KOPT-K1 (cell line): ENCODE data around the gene RSBN1L.
"Not testable (repeated sequence)": the region's sequence is repeated elsewhere in the genome, so short reads cannot be mapped to it uniquely, and the experiment has no call there.

Source experiments
- H3K27ac ChIP-seq: fragments of 200-600 bp; sonication (generic); 2 replicates; pipeline ENCODE4 v1.5.1; 2016; ENCODE audit warnings: antibody characterized with exemption, mild to moderate bottlenecking, low read depth, low read length; ENCODE audit not compliant: poor library complexity, severe bottlenecking
- H3K36me3 ChIP-seq: fragments of 200-600 bp; sonication (generic); 2 replicates; pipeline ENCODE4 v1.5.1; 2017; ENCODE audit warnings: antibody characterized with exemption, mild to moderate bottlenecking, low read length, moderate library complexity; ENCODE audit not compliant: insufficient read depth
- H3K9me3 ChIP-seq: fragments of 200-600 bp; sonication (generic); 2 replicates; pipeline ENCODE4 v1.5.1; 2017; ENCODE audit warnings: antibody characterized with exemption, low read length, mild to moderate bottlenecking; ENCODE audit not compliant: insufficient read depth, poor library complexity, severe bottlenecking

RSBN1L gene

DNA sequence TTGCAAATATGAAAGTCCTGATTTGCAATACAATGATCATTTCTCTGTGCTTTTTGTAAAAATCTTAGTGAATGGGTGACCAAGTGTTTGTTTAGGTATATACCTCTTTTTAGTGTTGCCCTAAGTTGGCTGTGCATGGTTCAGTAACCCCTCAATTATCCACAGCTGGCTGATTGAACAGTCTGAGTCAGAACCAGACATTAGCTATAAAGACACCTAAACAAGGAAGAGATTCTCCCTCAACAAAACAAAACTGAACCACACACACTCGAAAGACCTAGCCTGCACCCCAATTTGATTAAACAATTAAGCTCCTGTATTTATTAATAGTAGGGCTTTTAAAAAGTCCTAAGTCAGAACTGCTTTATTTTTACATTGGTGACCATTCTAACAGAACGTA, 2.8 kb downstream of the RSBN1L start:
- no peak overlapping the region for H3K27ac ChIP-seq

DNA sequence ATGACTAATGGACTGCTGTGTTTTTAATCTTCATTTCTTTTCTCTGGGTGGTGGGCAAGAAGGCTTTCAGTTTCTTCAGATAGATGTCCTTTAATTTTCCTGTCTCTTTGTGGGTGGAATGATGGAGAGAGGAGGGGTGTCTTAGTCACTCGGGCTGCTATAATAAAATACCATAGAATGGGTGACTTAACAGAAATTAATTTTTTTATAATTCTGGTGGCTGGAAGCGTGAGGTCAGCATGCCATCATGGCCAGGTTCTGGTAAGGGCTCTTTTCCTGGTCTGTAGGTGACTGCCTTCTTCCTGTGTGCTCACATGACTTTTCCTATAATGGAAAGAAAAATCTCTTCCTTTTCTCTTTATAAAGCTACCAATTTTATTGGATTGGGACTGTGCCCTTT, 6.3 kb downstream of the RSBN1L start:
- no peak overlapping the region for H3K27ac ChIP-seq
- peaks cover 41% of the 10 kb centered on the region for H3K36me3 ChIP-seq
- no peaks in the 10 kb centered on the region for H3K9me3 ChIP-seq

More for the DNA sequence above, 2.8 kb downstream of the RSBN1L start:
- Histone ChIP-seq H3K36me3 (peaks cover 20% of the 10 kb centered on the region), H3K9me3 (no peaks in the 10 kb centered on the region)

DNA sequence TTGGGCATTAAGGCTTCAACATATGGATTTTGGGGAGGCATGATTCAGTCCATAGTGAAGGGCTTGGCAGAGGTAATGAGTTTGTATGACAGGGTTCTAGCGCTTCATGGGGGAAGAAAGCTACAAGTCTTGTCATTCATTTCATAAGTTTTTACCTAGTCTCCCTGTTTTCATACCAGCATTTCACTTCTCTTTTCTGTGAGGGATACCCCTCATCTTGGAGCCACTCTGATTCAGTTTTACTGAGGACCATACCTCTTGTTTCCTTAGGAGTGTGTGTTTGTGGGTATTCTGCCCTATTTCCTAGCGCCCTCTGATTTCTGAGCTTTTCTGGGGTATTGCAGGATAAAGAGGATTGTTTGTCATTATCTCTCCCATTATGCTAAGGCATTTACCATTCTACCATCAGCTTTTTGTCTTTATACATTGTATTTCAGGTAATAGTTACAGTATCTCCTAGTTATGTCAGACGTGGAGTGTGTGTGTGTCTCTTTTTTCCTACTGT, 6.8 kb downstream of the RSBN1L start:
- no peaks in the 10 kb centered on the region for H3K9me3 ChIP-seq
- H3K36me3 ChIP-seq = peaks cover 46% of the 10 kb centered on the region
- no peak overlapping the region for H3K27ac ChIP-seq

DNA sequence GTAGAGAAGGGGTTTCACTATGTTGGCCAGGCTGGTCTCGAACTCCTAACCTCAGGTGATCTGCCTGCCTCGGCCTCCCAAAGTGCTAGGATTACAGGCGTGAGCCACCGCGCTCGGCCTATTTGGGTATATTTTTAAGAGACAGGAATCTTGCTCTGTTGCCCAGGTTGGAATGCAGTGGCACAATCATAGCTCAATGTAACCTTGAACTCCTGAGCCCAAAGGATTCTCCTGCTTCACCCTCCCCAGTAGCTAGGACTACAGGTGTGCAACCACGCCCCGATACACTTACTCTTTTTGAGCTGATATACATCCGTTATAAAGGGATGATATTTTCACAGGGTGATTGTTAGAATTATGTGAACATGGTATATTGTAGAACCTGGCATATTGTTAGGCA, 7.4 kb downstream of the RSBN1L start:
- H3K36me3 ChIP-seq = peaks cover 49% of the 10 kb centered on the region
- H3K27ac ChIP-seq, H3K9me3 ChIP-seq: not testable (repeated sequence)

DNA sequence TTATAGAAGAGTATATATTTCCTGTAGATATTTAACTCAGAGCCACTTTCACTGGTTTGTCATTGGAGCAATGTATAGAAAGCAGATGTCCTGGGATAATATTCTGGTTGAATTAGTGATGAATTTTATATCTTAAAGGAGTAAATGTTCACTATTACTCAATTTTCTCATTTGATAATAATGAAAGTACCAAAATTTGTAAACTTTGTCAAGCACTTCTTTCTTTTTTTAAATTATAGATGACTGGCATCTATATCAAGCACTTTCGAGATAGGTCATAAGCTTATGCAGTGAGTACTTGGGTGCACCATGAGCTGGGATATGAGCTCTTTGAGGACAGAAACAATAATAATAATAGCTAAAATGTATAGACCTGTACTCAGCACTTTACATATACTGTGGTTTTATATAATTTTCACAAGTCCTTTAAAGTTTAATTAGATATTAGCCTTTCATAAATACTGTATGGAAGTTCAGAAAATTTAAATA, 11.3 kb downstream of the RSBN1L start:
- no peaks in the 10 kb centered on the region for H3K9me3 ChIP-seq
- peaks cover 61% of the 10 kb centered on the region for H3K36me3 ChIP-seq

DNA sequence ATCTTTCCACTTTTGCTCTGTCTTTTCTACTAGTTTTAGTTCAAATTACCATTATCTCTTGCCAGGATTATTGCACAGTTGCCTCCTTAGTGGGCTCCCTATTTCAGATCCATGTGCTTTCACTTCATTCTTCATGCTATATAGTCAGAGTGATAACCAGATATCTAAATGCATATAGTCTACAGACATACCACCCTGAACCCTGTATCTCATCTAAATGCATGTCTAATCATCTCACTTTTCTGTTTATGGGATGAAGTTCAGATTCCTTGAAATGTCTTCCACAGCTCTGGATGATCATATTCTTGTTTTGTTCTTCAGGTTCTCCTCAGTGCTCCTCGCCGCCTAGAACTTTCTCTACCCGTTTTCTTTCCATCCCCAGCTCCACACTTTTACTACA, 13.8 kb downstream of the RSBN1L start:
- Histone ChIP-seq H3K27ac (no peak overlapping the region), H3K36me3 (peaks cover 66% of the 10 kb centered on the region), H3K9me3 (no peaks in the 10 kb centered on the region)

More for the DNA sequence above, 11.3 kb downstream of the RSBN1L start:
- no peak overlapping the region for H3K27ac ChIP-seq

DNA sequence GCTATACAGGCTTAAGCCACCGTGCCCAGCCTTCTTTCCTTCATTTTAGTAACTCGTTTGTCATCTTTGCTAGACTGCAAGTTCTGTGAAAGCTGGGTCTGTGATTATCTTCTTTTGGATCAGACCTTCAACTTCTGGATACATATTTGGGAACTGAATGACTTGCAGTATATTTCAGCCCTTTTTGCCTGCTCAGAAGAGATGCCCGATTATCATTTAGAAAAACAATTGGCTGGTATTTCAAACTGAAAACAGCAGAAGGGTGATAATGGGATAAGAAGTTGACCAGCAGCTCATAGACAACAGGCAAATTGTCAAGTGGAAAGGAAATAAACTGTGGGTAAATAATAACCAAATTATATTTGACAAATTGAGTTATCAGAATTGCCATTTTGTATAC, 14.6 kb downstream of the RSBN1L start:
- peaks cover 59% of the 10 kb centered on the region for H3K36me3 ChIP-seq
- H3K9me3 ChIP-seq = no peaks in the 10 kb centered on the region
- no peak overlapping the region for H3K27ac ChIP-seq

DNA sequence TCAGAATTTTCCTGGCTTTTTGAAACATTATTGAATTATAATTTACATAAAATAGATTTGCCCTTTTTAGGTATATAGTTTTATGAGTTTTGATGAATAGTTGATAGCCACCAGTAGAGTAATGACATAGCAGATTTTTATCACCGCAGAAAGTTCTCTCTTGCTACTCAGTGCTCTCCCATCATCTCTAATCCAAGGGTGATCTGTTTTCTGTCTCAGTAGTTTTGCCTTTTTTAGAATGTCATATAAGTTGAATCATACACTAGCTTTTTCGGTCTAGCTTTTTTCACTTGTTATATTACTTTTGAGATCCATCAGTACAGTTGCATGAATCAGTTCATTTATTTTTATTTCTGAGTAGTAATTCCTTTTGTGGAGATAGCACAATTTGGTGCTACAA, 17.9 kb downstream of the RSBN1L start:
- H3K9me3 ChIP-seq = no peaks in the 10 kb centered on the region
- no peak overlapping the region for H3K27ac ChIP-seq
- peaks cover 48% of the 10 kb centered on the region for H3K36me3 ChIP-seq

DNA sequence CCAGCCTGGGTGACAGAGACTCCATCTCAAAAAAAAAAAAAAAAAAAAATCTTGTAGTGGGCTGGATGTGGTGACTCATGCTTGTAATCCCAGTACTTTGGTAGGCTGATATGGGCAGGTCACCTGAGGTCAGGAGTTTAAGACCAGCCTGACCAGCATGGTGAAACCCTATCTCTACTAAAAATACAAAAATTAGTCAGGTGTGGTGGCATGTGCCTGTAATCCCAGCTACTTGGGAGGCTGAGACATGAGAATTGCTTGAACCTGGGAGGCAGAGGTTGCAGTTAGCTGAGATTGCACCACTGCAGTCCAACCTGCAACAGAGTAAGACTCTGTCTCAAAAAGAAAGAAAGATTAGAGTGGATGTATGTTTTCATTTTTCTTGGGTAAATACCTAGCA, 18.7 kb downstream of the RSBN1L start:
- not testable (repeated sequence) for H3K27ac ChIP-seq

DNA sequence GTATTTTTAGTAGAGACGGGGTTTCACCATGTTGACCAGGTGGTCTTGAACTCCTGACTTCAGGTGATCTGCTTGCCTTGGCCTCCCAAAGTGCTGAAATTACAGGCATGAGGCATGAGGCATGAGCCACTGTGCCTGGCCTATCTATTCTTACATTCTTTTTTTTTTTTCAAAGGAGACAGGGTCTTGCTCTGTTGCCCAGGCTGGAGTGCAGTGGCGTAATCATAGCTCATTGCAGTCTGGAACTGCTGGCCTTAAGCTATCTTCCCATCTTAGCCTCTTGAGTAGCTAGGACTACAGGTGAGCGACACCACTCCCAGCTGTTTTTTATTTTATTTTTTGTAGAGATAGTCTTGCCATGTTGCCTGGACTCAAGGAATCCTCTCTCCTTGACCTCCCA, 20.5 kb downstream of the RSBN1L start:
- Histone ChIP-seq H3K27ac (no peak overlapping the region), H3K9me3 (no peaks in the 10 kb centered on the region), H3K36me3 (peaks cover 22% of the 10 kb centered on the region; the same call in 1 of the 2 replicates)

More for the DNA sequence above, 18.7 kb downstream of the RSBN1L start:
- H3K36me3 ChIP-seq = peaks cover 41% of the 10 kb centered on the region
- H3K9me3 ChIP-seq = not testable (repeated sequence)

DNA sequence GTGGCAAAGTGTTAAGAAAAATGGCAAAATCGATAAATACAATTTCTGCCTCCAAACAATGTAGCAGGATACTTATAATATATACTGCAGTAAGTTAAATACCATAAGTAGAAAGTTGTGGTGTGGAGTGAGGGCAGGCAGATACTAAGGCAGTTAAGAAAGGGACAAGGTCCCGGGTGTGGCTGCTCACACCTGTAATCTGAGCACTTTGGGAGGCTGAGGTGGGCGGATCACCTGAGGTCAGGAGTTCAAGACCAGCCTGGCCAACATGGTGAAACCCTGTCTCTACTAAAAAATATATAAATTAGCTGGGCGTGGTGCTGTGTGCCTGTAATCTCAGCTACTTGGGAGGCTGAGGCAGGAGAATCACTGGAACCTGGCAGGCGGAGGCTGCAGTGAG, 21.3 kb downstream of the RSBN1L start:
- not testable (repeated sequence) for H3K27ac ChIP-seq, H3K9me3 ChIP-seq
- peaks cover 21% of the 10 kb centered on the region; the same call in 1 of the 2 replicates for H3K36me3 ChIP-seq

DNA sequence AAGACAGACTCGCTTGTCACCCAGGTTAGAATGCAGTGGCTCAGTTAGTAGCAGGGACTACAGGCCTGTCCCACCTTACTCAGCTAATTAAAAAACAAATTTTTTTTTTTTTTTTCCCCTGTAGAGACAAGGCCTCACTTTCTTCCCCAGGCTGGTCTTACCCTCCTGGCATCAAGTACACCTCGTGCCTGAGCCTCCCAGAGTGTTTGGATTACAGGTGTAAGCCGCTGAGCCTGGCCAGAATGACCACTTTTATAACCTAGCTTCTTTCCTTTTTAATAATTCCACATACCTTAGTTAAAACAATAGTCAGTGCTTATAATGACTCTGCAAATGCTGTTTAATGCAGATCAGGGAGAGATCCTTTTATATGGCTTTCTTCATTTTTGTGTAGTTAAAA, 31.3 kb downstream of the RSBN1L start:
- no peaks in the 10 kb centered on the region for H3K9me3 ChIP-seq
- no peak overlapping the region for H3K27ac ChIP-seq

DNA sequence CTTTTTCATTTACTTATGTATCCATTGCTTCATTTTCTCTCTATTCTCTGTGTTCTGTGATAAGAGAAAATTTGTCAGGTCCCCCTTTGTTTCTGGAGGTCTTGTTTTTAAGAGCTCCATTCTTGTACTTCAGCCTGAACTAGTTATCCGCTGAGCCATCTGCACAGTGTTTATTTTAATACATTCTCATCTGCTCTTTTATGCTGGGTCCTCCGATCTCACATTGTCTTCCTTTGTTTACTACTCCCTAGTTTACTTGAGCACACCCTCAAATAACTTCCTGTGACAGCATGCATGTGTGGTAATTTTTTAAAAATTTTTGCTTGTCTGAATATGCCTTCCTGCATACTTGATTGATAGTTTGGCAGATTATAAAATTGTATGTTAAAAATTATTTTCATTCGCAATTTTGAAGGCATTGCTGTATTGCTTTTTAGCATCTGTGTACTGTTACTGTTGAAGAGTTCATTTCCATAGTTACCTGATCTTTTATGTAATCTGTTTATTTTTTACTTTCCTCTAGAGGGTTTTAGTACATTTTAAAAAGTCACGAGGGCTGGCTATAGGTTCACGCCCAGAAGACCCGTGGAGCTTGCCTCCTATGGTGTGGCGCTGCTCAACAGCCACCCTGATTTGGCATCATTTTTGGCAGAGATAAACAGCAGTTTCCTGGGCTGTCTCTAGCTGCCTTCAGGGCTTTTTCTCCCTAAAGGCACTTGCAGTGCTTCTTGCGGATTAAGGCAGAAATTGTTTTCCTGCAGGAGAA, 31.9 kb downstream of the RSBN1L start:
- H3K36me3 ChIP-seq = no peaks in the 10 kb centered on the region; the same call in 1 of the 2 replicates
- H3K9me3 ChIP-seq = no peaks in the 10 kb centered on the region
- H3K27ac ChIP-seq = no peak overlapping the region

More for the DNA sequence above, 31.3 kb downstream of the RSBN1L start:
- no peaks in the 10 kb centered on the region; the same call in 1 of the 2 replicates for H3K36me3 ChIP-seq

DNA sequence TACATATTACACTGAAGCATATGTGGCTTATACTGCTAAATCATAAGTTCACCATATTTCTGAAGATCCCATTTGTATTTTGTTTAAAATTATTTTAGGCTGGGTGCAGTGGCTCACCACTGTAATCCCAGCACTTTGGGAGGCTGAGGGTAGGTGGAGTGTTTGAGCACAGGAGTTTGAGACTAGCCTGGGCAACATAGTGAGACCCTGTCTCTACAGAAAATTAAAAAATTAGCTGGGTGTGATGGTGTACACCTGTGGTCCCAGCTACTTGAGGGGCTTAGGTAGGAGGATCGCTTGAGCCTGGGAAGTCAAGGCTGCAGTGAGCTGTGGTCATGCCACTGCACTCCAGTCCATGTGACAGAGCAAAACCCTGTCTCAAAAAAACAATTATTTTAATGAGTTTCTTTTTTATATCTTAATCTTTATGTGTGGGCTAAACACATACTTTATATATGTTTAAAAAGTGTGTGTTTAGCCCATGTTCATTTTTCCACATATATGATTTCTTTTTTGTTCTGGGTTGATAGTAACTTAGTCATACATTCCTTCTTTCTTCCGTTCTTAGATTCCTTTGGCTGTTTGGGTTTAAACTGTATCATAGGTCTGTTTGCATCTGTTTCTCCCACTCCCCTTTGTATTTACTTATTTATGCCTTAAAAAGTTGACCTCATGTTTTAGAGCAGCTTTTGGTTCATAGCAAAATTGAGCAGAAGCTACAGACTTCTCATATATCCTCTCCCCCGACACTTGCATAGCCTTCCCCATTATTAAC, 33.5 kb downstream of the RSBN1L start:
- Histone ChIP-seq H3K36me3 (no peaks in the 10 kb centered on the region; the same call in 1 of the 2 replicates), H3K27ac (no peak overlapping the region), H3K9me3 (no peaks in the 10 kb centered on the region)

DNA sequence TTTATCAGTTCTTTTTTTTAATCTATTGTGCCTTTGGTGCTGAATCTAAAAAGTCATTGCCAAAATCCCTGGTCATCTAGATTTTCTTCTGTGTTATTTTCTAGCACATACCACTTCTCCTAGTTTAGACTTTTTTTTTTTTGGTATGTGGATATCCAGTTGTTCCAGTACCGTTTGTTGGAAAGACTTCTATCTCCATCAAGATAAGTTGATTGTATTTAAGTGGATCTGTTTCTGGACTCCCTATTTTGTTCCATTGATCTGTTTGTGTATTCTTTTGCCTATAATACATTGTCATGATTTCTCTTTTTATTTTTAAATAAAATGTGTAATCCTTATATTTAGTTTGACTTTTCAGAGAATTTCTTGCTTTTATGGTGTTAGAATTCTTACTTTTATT, 35.5 kb downstream of the RSBN1L start:
- Histone ChIP-seq H3K27ac (no peak overlapping the region), H3K9me3 (no peaks in the 10 kb centered on the region), H3K36me3 (peaks cover 8% of the 10 kb centered on the region; the same call in 1 of the 2 replicates)
